GM12878 (cell line): ENCODE data around the gene SPTLC2.

Experiments used
- EP300 ChIP-seq, 2 experiments: fragments of 150-350 bp in 1 of 2; IDR thresholded peaks; 2 replicates each; pipeline ENCODE4 v1.6.1; 2011 to 2012; ENCODE audit warnings: low read depth in 2 of 2, low read length in 2 of 2, borderline replicate concordance in 1 of 2, improper control_type of control experiment in 1 of 2, inconsistent platforms in 1 of 2; ENCODE audit not compliant: control insufficient read depth in 1 of 2
- MTA2 ChIP-seq: fragments of 450-650 bp; IDR thresholded peaks from 2 replicates; pipeline ENCODE4 v1.6.1; 2016; ENCODE audit warnings: low read depth, mild to moderate bottlenecking, moderate library complexity
- MYC ChIP-seq: IDR thresholded peaks from 2 replicates; pipeline ENCODE4 v1.6.1; 2011; ENCODE audit warnings: mild to moderate bottlenecking, low read length, moderate library complexity, inconsistent platforms; ENCODE audit not compliant: insufficient read depth, insufficient replicate concordance, insufficient read length, severe bottlenecking
- POLR2A ChIP-seq: IDR thresholded peaks from 2 replicates; pipeline ENCODE4 v1.6.1; 2011; ENCODE audit warnings: low read depth, mild to moderate bottlenecking, low read length
- SREBF2 ChIP-seq: IDR thresholded peaks from 2 replicates; pipeline ENCODE4 v1.6.1; 2012; ENCODE audit warnings: mild to moderate bottlenecking, low read length
- TAF1 ChIP-seq: IDR thresholded peaks from 2 replicates; pipeline ENCODE4 v1.6.1; 2011; ENCODE audit warnings: mild to moderate bottlenecking, low read depth, low read length, borderline replicate concordance
- TCF7 ChIP-seq: IDR thresholded peaks from 2 replicates; pipeline ENCODE4 v1.6.1; 2014; ENCODE audit warnings: antibody characterized with exemption, borderline replicate concordance
- TF ChIP-seq, protein P1 (sequence below), 3 experiments: IDR thresholded peaks in 2 of 3; conservative IDR thresholded peaks in 1 of 3; 2 replicates each; pipeline ENCODE4 v1.5.1; 2011; ENCODE audit warnings: low read depth in 3 of 3, low read length in 3 of 3, mild to moderate bottlenecking in 3 of 3, control low read depth in 2 of 3, moderate library complexity in 2 of 3, inconsistent platforms in 1 of 3, mixed read lengths in 1 of 3; ENCODE audit not compliant: control insufficient read depth in 2 of 3, insufficient read depth in 1 of 3; ENCODE audit errors: extremely low read depth in 1 of 3
- TF ChIP-seq, protein P2 (sequence below): fragments of 450-650 bp; IDR thresholded peaks from 2 replicates; pipeline ENCODE4 v1.6.1; 2014; ENCODE audit warnings: mild to moderate bottlenecking
- TF ChIP-seq, protein P3 (sequence below): IDR thresholded peaks from 2 replicates; pipeline ENCODE4 v1.6.1; 2012; ENCODE audit warnings: mild to moderate bottlenecking, low read depth, low read length

DNA sequence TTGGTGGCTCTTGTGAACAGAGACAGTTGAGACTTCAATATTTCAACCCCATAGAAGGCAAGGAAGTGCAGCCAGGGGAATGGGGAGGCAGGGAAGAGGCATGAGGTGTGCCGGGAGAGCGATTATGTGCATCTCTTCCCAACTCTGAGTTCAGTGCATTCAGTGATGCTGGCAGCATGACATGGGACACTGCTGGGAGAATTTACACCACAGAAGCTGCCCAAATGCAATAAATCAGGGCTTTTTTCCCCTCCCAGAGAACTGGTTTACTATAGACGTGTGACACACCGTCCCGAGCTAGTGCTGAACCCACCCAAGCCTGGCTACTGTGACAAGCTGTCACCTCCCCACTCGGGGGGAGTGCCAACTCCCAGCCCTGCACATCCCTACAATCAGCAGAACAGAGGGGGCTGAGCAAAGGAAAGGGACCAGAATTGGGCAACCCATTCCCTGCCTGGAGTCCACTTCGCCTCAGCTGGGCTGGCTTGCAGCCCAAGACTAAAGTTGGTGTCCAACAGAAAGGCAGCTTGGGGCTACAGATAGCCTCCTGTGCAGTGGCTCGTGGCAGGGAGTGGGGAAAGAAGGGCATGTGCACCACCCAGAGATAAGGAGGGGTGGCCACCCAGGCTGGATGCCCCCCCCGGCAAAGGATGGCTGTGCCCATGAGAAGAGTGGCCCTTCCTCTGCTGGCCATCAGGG, 141.8 kb downstream of the SPTLC2 start:
- TF ChIP-seq, protein P1, sequence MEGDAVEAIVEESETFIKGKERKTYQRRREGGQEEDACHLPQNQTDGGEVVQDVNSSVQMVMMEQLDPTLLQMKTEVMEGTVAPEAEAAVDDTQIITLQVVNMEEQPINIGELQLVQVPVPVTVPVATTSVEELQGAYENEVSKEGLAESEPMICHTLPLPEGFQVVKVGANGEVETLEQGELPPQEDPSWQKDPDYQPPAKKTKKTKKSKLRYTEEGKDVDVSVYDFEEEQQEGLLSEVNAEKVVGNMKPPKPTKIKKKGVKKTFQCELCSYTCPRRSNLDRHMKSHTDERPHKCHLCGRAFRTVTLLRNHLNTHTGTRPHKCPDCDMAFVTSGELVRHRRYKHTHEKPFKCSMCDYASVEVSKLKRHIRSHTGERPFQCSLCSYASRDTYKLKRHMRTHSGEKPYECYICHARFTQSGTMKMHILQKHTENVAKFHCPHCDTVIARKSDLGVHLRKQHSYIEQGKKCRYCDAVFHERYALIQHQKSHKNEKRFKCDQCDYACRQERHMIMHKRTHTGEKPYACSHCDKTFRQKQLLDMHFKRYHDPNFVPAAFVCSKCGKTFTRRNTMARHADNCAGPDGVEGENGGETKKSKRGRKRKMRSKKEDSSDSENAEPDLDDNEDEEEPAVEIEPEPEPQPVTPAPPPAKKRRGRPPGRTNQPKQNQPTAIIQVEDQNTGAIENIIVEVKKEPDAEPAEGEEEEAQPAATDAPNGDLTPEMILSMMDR (IDR thresholded peaks at IDR 0.05 in 2 of 3, conservative IDR thresholded peaks at IDR 0.05 in 1 of 3; ENCODE audit: control insufficient read depth in 2 of 3, extremely low read depth in 1 of 3, insufficient read depth in 1 of 3, low read depth in 3 of 3, low read length in 3 of 3) = no peak
- no peak for TF ChIP-seq TCF7
- TF ChIP-seq SREBF2 = no peak
- no peak for TF ChIP-seq MYC
- TF ChIP-seq, protein P2, sequence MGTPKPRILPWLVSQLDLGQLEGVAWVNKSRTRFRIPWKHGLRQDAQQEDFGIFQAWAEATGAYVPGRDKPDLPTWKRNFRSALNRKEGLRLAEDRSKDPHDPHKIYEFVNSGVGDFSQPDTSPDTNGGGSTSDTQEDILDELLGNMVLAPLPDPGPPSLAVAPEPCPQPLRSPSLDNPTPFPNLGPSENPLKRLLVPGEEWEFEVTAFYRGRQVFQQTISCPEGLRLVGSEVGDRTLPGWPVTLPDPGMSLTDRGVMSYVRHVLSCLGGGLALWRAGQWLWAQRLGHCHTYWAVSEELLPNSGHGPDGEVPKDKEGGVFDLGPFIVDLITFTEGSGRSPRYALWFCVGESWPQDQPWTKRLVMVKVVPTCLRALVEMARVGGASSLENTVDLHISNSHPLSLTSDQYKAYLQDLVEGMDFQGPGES = no peak
- TF ChIP-seq, protein P3, sequence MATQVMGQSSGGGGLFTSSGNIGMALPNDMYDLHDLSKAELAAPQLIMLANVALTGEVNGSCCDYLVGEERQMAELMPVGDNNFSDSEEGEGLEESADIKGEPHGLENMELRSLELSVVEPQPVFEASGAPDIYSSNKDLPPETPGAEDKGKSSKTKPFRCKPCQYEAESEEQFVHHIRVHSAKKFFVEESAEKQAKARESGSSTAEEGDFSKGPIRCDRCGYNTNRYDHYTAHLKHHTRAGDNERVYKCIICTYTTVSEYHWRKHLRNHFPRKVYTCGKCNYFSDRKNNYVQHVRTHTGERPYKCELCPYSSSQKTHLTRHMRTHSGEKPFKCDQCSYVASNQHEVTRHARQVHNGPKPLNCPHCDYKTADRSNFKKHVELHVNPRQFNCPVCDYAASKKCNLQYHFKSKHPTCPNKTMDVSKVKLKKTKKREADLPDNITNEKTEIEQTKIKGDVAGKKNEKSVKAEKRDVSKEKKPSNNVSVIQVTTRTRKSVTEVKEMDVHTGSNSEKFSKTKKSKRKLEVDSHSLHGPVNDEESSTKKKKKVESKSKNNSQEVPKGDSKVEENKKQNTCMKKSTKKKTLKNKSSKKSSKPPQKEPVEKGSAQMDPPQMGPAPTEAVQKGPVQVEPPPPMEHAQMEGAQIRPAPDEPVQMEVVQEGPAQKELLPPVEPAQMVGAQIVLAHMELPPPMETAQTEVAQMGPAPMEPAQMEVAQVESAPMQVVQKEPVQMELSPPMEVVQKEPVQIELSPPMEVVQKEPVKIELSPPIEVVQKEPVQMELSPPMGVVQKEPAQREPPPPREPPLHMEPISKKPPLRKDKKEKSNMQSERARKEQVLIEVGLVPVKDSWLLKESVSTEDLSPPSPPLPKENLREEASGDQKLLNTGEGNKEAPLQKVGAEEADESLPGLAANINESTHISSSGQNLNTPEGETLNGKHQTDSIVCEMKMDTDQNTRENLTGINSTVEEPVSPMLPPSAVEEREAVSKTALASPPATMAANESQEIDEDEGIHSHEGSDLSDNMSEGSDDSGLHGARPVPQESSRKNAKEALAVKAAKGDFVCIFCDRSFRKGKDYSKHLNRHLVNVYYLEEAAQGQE = no peak
- TF ChIP-seq TAF1 = no peak
- TF ChIP-seq EP300 (IDR thresholded peaks at IDR 0.05; ENCODE audit: borderline replicate concordance in 1 of 2, control insufficient read depth in 1 of 2, low read depth in 2 of 2, low read length in 2 of 2) = no peak
- TF ChIP-seq MTA2 = no peak
- TF ChIP-seq POLR2A = no peak
